Measurements from ENCODE around the gene ATXN1.
"Not testable (repeated sequence)": the region's sequence is repeated elsewhere in the genome, so short reads cannot be mapped to it uniquely, and the experiment has no call there.

The ATXN1 gene

GRCh38 chr6:16262773-16263172 lies 498.5 kb downstream of the ATXN1 start:
- DNase-seq, result not testable (repeated sequence)

- DNase-seq, result not testable (repeated sequence)
These were observed 500.7 kb downstream of the ATXN1 start for GRCh38 chr6:16260602-16261001.

- not testable (repeated sequence) for DNase-seq
These were observed 501.7 kb downstream of the ATXN1 start for GRCh38 chr6:16259604-16260003.

DNA sequence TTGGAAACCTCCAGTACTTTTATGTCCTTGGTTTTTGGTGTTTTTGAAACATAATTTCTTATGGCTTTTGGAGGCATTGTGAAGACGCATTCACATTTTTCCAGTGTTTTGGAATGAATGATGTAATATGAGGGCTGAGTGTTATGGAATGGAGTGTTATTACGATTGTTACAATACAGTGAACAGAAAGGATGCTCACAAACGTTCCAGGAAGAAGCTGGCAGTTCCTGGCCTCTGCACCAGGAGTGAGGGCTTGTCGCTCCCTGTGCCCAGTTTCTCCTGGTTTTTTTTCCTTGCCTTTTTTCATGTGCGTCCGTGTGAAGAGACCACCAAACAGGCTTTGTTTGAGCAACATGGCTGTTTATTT lies 502.6 kb downstream of the ATXN1 start:
- no peak for DNase-seq

- DNase-seq, result no peak
These were observed 503.1 kb downstream of the ATXN1 start for GRCh38 chr6:16257999-16258708.

DNA sequence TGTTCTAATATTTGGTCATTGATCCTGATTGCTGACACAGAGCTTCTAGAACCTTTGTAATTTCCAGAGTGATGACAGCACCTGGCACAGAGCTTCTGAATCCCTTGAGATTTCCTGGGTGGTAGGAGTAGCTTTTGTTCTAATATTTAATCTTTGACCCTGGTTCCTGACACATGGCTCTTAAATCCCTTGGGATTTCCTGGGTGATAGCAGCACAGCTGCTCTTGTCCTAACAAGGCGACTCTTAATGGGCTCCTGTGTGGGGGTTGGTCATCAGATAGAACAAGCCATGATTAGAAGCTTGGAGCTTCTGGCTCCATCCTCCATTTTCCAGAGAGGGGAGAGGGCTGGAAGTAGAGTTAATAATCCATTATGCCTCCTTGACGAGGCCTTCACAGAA lies 504.5 kb downstream of the ATXN1 start:
- no peak for DNase-seq

DNA sequence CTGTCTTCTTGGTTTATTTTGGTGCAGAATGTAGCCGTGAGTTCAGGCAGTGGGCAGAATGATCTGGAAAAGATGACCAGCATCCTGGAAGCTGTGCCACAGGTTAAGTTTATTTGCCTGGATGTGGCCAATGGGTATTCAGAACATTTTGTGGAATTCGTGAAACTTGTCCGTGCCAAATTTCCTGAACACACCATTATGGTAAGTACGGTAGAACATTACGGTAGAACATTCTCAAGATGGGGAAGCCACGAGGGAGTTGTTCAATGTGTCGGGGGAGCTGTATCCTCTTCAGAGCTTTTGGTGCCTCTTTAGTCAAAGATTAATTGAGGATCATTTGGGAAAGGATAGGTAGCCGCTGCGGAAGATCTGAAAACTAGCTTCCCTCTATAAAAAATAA lies 506.7 kb downstream of the ATXN1 start:
- DNase-seq, result no peak

- no peak for DNase-seq
These were observed 507.7 kb downstream of the ATXN1 start for GRCh38 chr6:16253399-16254144.

DNA sequence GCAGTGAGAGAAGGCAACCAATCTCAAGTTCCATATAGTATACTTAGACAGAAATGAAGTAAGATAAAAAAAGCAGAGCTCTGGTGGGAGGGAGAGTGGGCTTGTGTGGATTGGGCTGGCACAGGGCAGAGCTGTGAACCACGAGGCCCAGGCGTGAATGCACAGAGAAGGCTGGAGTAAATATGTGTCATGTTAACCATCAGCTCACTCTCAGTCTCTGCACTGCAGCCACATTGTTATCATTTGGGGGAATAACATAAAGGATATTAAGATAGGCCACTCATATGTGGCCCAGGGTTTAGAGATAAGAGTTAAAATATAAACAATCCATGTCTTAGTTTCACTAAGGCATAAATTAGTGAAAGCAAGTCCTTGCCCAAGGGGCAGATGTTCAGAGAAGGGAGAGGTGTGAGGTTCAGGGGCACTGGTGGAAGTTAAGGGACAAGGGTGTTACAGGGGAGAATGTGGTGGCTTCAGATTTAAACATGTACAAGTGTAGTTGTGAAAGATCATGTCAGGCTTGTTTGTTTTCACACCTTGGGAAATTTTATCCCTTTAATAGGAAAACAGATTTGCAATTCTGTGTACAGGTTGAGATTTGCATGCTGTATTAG lies 508.5 kb downstream of the ATXN1 start:
- DNase-seq, result no peak

- DNase-seq, result no peak
These were observed 509.6 kb downstream of the ATXN1 start for GRCh38 chr6:16251706-16252105.

GRCh38 chr6:16249971-16250370 lies 511.3 kb downstream of the ATXN1 start:
- DNase-seq, result no peak
